ENCODE results near the gene LRRC8D.
"Not testable (repeated sequence)": the region's sequence is repeated elsewhere in the genome, so short reads cannot be mapped to it uniquely, and the experiment has no call there.

The LRRC8D gene

DNA sequence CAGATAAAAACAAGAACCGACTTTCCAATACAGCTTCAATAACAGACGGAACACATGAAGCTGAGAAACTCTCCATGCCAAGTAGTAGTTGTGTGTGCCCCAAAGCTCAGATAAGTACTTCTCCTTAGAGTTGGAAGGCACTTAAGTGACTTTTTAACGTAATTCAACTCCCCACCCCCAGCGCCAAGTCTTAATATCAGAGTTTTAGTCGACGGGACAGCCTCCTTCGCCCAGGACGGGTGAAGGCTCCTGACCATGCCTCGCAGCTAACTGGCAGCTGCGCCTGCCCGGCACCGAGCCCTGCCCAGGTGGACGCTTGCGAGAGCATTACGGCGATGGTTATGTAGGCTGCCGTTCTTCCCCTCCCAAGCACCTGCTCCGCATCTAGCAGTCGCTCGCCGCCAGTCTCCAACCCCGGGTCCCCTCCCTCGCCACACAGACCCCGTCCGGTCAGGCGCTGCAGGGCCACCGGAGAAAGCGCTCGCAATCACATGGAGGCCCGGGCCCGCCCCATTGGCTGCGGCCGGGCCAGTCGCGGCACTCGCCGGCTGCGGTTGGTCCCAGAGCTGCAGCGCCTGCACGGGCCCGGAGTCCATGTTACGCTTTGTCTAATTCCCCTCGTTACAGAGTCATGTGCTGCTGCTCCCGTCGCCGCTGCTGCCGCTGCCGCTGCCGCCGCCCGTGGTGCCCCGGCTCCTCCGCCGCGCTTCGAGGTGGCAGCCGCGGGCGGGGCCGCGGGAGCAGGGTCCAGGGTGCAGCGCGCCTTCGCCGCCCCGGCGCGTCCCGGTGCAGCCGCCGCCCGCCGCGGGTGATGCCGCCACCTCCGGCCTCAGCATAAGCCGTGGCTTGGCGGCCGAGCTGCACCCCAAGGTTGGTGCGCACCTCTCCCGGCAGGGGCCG is at the start of gene LRRC8D:
LRRC8D (plus strand) TSS at position 611 of the 900 bp plus-strand sequence. CDS start 112,037 bp downstream, outside the sequence.
- Histone ChIP-seq H3K4me1 (ENCODE audit: control insufficient read depth, insufficient read depth, low read length) (peaks cover 10% of the 10 kb centered on the region), H3K9me3 (ENCODE audit: control insufficient read depth, insufficient read depth, low read length) (no peaks in the 10 kb centered on the region), H3K36me3 (ENCODE audit: control insufficient read depth, insufficient read depth, low read length) (no peaks in the 10 kb centered on the region), H3K4me3 (ENCODE audit: low read depth, low read length) (peak within 1 kb of the TSS; percentile 97), H3K27me3 (ENCODE audit: control insufficient read depth, insufficient read depth, low read length) (peaks cover 6% of the 10 kb centered on the region), H3K9ac (ENCODE audit: low read depth, low read length) (peak within 1 kb of the TSS; percentile 83)

GRCh38 chr1:89771991-89772560 is 48.8 kb upstream of the LRRC8D start:
- Histone ChIP-seq H3K9ac (ENCODE audit: low read depth, low read length) (no peak overlapping the region), H3K36me3 (ENCODE audit: control insufficient read depth, insufficient read depth, low read length) (no peaks in the 10 kb centered on the region), H3K4me1 (ENCODE audit: control insufficient read depth, insufficient read depth, low read length) (no peaks in the 10 kb centered on the region), H3K9me3 (ENCODE audit: control insufficient read depth, insufficient read depth, low read length) (no peaks in the 10 kb centered on the region), H3K4me3 (ENCODE audit: low read depth, low read length) (no peak overlapping the region), H3K27me3 (ENCODE audit: control insufficient read depth, insufficient read depth, low read length) (no peaks in the 10 kb centered on the region)

- H3K36me3 ChIP-seq (ENCODE audit: control insufficient read depth, insufficient read depth, low read length); H3K9ac ChIP-seq (ENCODE audit: low read depth, low read length); H3K4me1 ChIP-seq (ENCODE audit: control insufficient read depth, insufficient read depth, low read length); H3K4me3 ChIP-seq (ENCODE audit: low read depth, low read length); H3K27me3 ChIP-seq (ENCODE audit: control insufficient read depth, insufficient read depth, low read length); H3K9me3 ChIP-seq (ENCODE audit: control insufficient read depth, insufficient read depth, low read length): not testable (repeated sequence)
Observed at GRCh38 chr1:89776104-89776503, 44.7 kb upstream of the LRRC8D start.

DNA sequence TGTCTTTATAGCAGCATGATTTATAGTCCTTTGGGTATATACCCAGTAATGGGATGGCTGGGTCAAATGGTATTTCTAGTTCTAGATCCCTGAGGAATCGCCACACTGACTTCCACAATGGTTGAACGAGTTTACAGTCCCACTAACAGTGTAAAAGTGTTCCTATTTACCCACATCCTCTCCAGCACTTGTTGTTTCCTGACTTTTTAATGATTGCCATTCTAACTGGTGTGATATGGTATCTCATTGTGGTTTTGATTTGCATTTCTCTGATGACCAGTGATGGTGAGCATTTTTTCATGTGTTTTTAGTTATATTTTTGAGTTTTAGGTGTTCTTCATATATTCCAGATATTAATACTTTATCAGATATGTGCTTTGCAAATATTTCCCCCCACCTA is 43.6 kb upstream of the LRRC8D start:
- H3K27me3 ChIP-seq (ENCODE audit: control insufficient read depth, insufficient read depth, low read length); H3K4me1 ChIP-seq (ENCODE audit: control insufficient read depth, insufficient read depth, low read length); H3K36me3 ChIP-seq (ENCODE audit: control insufficient read depth, insufficient read depth, low read length); H3K4me3 ChIP-seq (ENCODE audit: low read depth, low read length); H3K9ac ChIP-seq (ENCODE audit: low read depth, low read length); H3K9me3 ChIP-seq (ENCODE audit: control insufficient read depth, insufficient read depth, low read length): not testable (repeated sequence)

- Histone ChIP-seq H3K4me1 (ENCODE audit: control insufficient read depth, insufficient read depth, low read length) (no peaks in the 10 kb centered on the region), H3K4me3 (ENCODE audit: low read depth, low read length) (no peak overlapping the region), H3K9ac (ENCODE audit: low read depth, low read length) (no peak overlapping the region), H3K27me3 (ENCODE audit: control insufficient read depth, insufficient read depth, low read length) (no peaks in the 10 kb centered on the region), H3K9me3 (ENCODE audit: control insufficient read depth, insufficient read depth, low read length) (no peaks in the 10 kb centered on the region), H3K36me3 (ENCODE audit: control insufficient read depth, insufficient read depth, low read length) (no peaks in the 10 kb centered on the region)
Observed at GRCh38 chr1:89779151-89779940, 41.5 kb upstream of the LRRC8D start.

GRCh38 chr1:89780721-89781120 is 40.1 kb upstream of the LRRC8D start:
- Histone ChIP-seq H3K9ac (ENCODE audit: low read depth, low read length) (no peak overlapping the region), H3K9me3 (ENCODE audit: control insufficient read depth, insufficient read depth, low read length) (no peaks in the 10 kb centered on the region), H3K36me3 (ENCODE audit: control insufficient read depth, insufficient read depth, low read length) (no peaks in the 10 kb centered on the region), H3K27me3 (ENCODE audit: control insufficient read depth, insufficient read depth, low read length) (no peaks in the 10 kb centered on the region), H3K4me1 (ENCODE audit: control insufficient read depth, insufficient read depth, low read length) (no peaks in the 10 kb centered on the region), H3K4me3 (ENCODE audit: low read depth, low read length) (no peak overlapping the region)

- Histone ChIP-seq H3K4me3 (ENCODE audit: low read depth, low read length) (no peak overlapping the region), H3K36me3 (ENCODE audit: control insufficient read depth, insufficient read depth, low read length) (no peaks in the 10 kb centered on the region), H3K9me3 (ENCODE audit: control insufficient read depth, insufficient read depth, low read length) (no peaks in the 10 kb centered on the region), H3K9ac (ENCODE audit: low read depth, low read length) (no peak overlapping the region), H3K4me1 (ENCODE audit: control insufficient read depth, insufficient read depth, low read length) (no peaks in the 10 kb centered on the region), H3K27me3 (ENCODE audit: control insufficient read depth, insufficient read depth, low read length) (no peaks in the 10 kb centered on the region)
Observed at GRCh38 chr1:89781494-89782126, 39.2 kb upstream of the LRRC8D start.

DNA sequence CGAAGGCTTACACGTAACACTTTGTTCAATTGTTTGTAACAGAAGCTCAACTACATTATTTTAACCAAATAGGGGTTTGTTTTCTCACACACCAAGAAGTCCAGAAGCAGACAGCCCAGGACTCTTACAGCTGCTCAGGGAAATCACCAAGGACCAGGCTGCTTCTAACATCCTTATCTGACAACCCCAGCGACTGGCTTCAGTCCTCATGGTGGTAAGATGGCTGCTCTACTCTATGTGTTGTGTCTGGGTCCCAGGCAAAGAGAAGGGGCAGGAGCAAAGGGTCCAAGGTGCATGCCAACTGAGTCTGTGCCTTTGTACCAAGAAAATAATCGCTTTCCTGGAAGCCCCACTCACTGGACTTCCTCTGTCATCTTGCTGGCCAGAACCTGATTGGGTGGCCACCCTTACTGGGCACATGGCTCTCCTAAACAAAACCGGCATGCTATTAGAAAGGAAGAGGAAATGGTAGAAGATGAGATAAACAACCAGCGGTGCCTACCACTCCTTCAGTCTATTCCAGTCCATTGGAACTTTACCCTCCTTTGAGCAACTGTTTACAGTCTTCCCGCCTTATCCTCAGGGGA is 34.1 kb upstream of the LRRC8D start:
- H3K9ac ChIP-seq (ENCODE audit: low read depth, low read length) = no peak overlapping the region
- H3K27me3 ChIP-seq (ENCODE audit: control insufficient read depth, insufficient read depth, low read length) = no peaks in the 10 kb centered on the region
- no peaks in the 10 kb centered on the region for H3K4me1 ChIP-seq (ENCODE audit: control insufficient read depth, insufficient read depth, low read length)
- no peaks in the 10 kb centered on the region for H3K36me3 ChIP-seq (ENCODE audit: control insufficient read depth, insufficient read depth, low read length)
- no peak overlapping the region for H3K4me3 ChIP-seq (ENCODE audit: low read depth, low read length)
- no peaks in the 10 kb centered on the region for H3K9me3 ChIP-seq (ENCODE audit: control insufficient read depth, insufficient read depth, low read length)

DNA sequence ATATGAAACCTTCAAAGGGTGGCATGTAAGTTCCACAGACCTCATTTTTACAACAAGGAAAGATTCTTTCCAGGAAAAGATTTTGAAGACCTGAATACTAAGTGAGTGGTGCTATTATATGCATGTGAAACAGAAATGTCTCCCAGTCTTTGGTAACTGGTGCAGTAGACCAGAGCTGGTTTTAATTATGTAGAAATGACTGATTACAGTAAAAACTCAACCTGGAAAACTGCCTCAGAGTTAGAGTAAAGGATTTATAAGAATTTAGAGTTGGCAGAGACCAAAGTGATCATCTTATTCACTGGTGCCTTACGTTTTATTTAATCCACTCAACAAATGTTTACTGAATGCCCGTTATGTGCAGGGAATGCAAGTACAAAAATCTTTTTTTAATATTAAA is 30.2 kb upstream of the LRRC8D start:
- H3K36me3 ChIP-seq (ENCODE audit: control insufficient read depth, insufficient read depth, low read length) = no peaks in the 10 kb centered on the region
- no peaks in the 10 kb centered on the region for H3K27me3 ChIP-seq (ENCODE audit: control insufficient read depth, insufficient read depth, low read length)
- no peak overlapping the region for H3K9ac ChIP-seq (ENCODE audit: low read depth, low read length)
- no peaks in the 10 kb centered on the region for H3K9me3 ChIP-seq (ENCODE audit: control insufficient read depth, insufficient read depth, low read length)
- no peaks in the 10 kb centered on the region for H3K4me1 ChIP-seq (ENCODE audit: control insufficient read depth, insufficient read depth, low read length)
- H3K4me3 ChIP-seq (ENCODE audit: low read depth, low read length) = no peak overlapping the region

GRCh38 chr1:89791064-89791726 is 29.6 kb upstream of the LRRC8D start:
- H3K27me3 ChIP-seq (ENCODE audit: control insufficient read depth, insufficient read depth, low read length) = no peaks in the 10 kb centered on the region
- no peaks in the 10 kb centered on the region for H3K9me3 ChIP-seq (ENCODE audit: control insufficient read depth, insufficient read depth, low read length)
- no peaks in the 10 kb centered on the region for H3K36me3 ChIP-seq (ENCODE audit: control insufficient read depth, insufficient read depth, low read length)
- H3K4me1 ChIP-seq (ENCODE audit: control insufficient read depth, insufficient read depth, low read length) = no peaks in the 10 kb centered on the region
- H3K9ac ChIP-seq (ENCODE audit: low read depth, low read length) = no peak overlapping the region
- H3K4me3 ChIP-seq (ENCODE audit: low read depth, low read length) = no peak overlapping the region

DNA sequence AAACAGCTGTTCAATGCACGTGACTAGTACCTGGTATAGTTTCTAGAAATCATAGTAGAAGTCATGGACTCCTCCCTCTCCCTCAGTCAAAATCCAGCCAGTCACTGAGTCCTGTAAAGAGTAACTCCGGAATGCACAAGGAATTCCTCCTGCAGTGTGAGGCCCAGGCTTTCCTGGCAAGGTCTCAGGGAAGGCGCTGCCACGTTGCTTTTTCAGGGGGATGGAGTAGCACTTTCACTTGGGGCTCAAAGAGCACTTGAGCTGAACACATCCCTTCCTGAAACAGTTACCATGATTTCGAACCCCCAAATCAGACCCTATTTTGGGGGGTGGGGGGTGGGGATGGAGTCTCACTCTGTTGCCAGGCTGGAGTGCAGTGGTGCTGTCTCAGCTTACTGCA is 26.4 kb upstream of the LRRC8D start:
- Histone ChIP-seq H3K27me3 (ENCODE audit: control insufficient read depth, insufficient read depth, low read length) (no peaks in the 10 kb centered on the region), H3K9ac (ENCODE audit: low read depth, low read length) (no peak overlapping the region), H3K4me3 (ENCODE audit: low read depth, low read length) (no peak overlapping the region), H3K9me3 (ENCODE audit: control insufficient read depth, insufficient read depth, low read length) (no peaks in the 10 kb centered on the region), H3K36me3 (ENCODE audit: control insufficient read depth, insufficient read depth, low read length) (no peaks in the 10 kb centered on the region), H3K4me1 (ENCODE audit: control insufficient read depth, insufficient read depth, low read length) (no peaks in the 10 kb centered on the region)
